Suprapubic skin (tissue), 4 donors: Measurements from ENCODE around the gene AQP5.

Experiments used
- CTCF ChIP-seq, 2 donors: fragments of 200-600 bp in 1 of 2; fragments of 450-650 bp in 1 of 2; sonication (generic) in 1 of 2; IDR thresholded peaks; one replicate each; pipeline ENCODE4 v1.5.1; 2016 to 2019; ENCODE audit warnings: antibody characterized with exemption in 2 of 2, mild to moderate bottlenecking in 1 of 2, moderate library complexity in 1 of 2
- POLR2A ChIP-seq, 2 donors: fragments of 450-650 bp; IDR thresholded peaks; one replicate each; pipeline ENCODE4 v1.6.1; 2017; ENCODE audit warnings: antibody characterized with exemption in 2 of 2, mild to moderate bottlenecking in 2 of 2, moderate library complexity in 2 of 2
- POLR2AphosphoS5 ChIP-seq, 3 donors: sonication (generic); formaldehyde crosslinking; IDR thresholded peaks; one replicate each; pipeline ENCODE4 v1.6.1; 2017; ENCODE audit warnings: antibody characterized with exemption in 3 of 3

- TF ChIP-seq CTCF (IDR thresholded peaks at IDR 0.05) (no peak), POLR2A (IDR thresholded peaks at IDR 0.05) (no peak), POLR2AphosphoS5 (IDR thresholded peaks at IDR 0.05) (no peak)
These were observed 2.5 kb downstream of the AQP5 start for GRCh38 chr12:49963976-49964815.
